ENCODE measurements around the gene SLC4A4.

DNA sequence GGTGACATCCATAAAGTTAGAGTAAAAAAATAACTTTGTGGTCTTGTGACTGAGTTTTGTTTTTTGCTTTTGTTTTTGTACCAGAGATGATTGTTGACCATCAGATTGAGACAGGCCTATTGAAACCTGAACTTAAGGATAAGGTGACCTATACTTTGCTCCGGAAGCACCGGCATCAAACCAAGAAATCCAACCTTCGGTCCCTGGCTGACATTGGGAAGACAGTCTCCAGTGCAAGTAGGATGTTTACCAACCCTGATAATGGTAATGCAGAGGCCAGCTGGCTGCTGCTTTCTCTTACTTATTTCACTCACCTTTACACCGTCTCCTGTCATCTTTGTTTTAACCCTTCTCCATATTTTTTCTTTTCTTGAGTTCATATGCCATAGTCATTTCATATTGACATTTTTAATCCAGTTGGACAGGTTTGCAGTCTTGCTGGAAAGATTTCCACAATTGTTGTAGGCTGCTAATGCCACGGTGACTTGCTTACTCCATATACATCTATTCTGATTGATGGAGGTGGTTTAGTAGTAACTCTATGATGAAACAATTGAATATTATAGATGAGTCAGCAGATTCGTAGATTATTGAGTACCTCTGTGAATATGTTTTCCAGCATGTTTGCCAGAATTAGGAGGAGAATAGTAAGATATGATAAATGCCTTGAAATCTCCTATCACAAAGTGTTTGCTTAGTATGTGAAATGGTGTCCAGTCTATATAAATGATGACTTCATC lies 18.3 kb downstream of the SLC4A4 start:
- TF ChIP-seq CTCF (conservative IDR thresholded peaks at IDR 0.05 in 1 of 2, IDR thresholded peaks at IDR 0.05 in 1 of 2; ENCODE audit: low read depth in 1 of 2, low read length in 2 of 2) (no peak), EZH2 (IDR thresholded peaks at IDR 0.05; ENCODE audit: low read length, missing control alignments) (no peak)

Measured in fibroblast of lung (primary cell).